ENCODE data around the gene COQ8B.

Gene COQ8B

DNA sequence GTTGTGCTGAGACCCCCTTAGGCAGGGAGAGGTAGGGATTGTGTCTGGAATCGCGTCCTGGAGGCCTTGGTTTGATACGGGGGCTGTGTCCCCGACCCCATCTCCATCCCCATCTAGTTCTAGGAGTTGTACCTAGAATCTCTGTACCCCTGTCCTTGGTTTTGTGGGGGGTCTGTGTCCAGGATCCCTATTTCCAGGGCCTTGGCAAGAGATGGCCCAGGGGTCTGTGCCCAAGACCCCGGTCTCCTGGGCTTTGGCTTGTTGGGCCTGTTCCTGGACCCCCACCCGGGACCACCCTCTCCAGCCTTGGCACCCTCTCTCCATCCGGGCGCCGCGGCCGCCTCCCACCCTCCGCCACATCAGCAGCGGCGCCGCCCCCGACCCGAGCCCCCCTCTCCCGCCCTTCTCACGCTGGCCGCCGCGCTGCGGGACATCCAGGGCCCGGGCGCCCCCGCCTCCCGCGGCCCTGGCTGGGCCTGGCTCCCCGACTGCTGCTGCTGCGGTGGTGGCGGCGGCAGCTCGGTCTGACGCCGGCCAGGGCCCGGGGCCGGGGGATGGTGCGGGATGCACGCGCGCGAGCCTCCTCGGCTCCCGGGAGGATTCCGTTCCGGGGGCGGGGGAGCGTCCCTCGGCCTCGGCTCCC is 26.5 kb downstream of the COQ8B start, which contains the start of gene NUMBL:
TSS of gene NUMBL (minus strand) at position 602 of the 643 bp plus-strand sequence. CDS start at position 434, 168 bp downstream.
- no peak for DNase-seq

GRCh38 chr19:40689339-40690049 is 27.2 kb downstream of the COQ8B start:
- no peak for DNase-seq

GRCh38 chr19:40688987-40689338 is 27.7 kb downstream of the COQ8B start:
- DNase-seq = no peak

DNA sequence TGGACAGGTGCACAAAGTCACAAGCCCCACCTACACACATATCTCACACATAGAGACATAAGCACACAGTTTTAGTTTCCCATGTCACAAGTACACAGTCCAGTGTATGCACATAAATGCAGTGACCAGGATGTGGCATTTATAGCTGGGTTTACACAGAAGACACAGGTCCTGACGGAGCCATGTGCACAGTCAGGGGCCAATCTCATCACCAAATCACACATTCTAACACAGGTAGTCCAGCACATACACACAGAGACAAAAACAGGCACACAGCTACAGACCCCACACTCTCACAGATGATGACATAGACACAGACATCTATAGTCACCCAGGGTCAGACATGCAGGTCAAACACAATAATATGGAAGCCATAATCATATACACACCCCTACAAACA is 28.4 kb downstream of the COQ8B start:
- DNase-seq = no peak

DNA sequence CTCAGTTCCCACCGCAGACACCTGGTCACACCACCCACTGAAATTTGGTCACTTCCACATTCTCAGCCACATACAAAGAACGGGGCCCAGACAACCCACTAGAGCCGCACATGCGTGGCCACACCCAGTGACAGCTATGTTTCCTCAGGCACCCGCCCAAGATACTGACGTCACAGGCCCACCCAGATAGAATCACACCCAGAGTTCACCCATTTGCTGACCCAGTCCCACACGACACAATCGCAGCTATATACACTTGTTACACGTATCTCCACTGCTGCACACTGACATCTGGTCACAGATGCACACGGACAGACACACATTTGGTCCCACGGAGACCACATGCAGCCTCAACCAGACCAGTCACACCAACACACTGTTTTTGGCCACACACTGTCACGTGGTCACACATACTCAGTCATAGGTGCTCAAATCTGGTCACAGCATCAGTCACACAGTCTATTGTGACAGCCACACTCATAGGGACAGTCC is 29.1 kb downstream of the COQ8B start:
- DNase-seq = no peak

DNA sequence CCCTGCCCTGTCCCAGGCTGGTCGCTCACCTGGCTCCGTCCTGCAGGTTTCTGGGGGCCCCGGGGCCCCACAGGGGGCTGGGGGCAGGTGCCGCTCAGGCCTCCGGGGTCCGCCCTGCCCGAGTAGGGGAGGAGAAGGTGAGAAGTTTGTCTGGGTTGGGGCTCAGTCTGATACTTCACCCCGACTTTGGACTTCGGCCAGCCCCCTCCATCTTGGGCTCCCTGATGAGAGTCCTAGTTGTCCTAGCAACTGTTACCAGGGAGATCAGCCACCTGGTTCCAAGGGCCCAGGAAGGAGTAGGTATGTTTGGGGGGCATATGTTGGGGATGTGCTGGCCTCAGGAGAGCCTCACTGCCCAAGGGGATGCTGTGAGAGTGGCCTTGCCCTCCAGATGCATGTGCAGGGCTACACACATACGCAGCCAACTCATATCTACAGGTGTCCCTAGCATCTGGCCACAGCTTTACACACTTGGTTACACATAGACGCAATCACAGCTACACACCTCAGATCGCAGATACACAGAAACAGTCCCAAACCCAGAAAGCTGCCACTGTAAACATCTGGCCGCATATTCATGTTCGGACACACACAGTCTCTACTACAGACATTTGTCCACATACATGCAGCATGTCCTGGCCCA is 29.7 kb downstream of the COQ8B start:
- DNase-seq = no peak

DNA sequence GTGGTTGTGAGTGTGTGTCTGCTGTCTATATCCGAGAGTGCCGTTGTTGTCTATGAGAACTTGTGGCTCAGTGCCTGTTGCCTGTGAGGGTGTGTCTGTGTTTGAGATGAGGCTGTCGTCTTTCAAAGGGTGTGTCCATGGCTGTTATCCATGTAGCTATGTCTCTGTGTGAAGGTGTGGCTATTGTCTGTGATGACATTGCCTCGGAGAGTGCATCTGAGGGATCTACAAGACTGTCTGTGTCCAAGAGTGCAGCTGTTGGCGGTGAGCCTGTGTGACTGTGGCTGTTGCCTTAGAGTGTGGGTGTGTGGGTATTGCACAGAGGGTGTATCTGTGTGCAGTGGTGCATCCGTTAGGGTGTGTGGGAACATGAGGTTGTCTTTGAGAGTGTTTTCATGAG is 31.1 kb downstream of the COQ8B start:
- no peak for DNase-seq

DNA sequence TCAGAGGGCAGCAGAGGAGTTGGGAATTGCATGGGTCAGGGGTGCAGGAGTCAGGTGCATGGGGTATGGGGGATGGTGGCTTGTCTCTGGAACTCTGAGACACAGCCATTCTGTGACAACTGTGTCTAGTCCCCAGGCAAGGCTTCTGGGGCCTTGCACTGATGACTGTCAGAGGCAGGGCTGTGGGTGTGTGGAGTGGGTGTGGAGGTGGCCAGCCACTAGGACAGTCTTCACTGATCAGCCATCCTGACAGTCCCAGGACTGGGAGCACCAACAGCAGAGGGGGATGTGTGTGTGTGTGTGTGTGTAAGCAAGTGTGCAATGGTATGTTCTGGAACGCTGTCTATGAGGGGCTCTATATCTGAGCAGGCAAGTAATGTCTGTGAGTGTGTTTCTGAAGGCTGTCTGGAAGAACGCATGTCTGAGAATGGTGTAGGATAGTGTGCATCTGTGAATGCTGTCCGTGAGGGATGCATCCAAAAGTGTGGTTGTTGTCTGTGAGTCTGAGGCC is 31.6 kb downstream of the COQ8B start:
- DNase-seq = no peak

GRCh38 chr19:40684280-40684679 is 32.4 kb downstream of the COQ8B start:
- no peak for DNase-seq

- DNase-seq = no peak
These were observed 33.2 kb downstream of the COQ8B start for GRCh38 chr19:40683437-40683836.

DNA sequence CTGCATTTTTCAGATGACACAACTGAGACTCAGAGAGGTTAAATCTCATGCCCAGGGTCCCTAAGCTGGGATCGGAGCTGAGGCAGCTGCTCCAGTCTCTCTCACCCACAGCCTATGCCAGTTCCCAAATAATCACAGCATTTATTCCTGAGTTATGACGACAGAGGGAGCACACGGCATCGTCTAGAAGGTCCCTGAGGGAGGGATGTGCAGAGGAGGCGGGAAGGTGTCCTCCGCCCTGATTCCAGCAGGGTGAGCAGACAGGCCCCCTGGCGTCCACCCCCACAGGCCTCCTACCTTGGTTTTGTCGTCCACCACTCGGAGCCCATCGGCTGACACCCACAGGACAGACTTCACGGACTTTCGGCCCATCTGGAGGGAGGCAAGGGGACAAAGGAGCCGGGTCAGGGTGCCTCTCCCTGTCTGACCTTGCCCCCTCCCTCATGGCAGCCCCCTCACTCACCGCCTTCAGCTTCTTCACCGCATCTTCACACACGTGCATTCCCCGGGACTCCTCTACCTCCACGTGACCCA is 34.2 kb downstream of the COQ8B start:
- no peak for DNase-seq

DNA sequence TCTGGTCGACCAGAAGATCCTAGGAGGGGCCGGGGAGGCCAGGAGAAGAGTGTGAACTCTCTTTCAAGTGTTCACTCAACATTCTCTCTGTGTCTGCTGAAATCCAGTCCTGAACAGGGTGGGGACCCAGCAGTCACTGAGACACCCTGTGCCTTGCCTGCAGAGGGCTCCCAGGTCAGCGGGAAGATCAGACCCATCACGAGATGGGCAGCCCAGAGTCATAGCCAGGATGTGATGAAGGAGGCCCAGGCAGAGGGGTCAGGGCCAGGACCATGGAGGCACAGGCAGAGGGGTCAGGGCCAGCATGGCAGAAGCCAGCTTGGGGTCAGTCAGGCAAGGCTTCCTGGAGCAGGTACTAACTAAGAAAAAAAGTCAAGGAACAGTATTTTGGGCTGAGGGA is 35.6 kb downstream of the COQ8B start:
- DNase-seq = no peak

DNA sequence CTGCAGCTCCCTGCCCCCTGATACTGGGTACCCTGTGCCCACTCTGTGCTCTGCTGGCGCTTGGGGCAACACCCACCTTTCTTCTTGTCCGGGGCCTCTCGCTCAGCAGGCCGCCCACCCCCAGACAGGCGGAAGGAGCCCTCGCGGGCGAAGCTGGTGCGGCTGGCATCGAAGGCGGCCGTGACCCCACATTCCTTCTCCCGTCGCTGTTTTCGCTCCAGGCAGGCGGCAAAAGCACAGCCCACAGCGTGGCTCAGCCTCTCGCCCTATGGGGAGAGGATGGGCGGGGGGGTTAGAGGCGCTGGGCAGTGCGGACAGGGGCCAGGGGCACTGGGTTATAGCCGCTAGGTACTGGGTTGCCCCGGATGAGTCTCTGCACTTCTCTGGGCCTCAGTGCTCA is 39.5 kb downstream of the COQ8B start:
- DNase-seq = no peak

DNA sequence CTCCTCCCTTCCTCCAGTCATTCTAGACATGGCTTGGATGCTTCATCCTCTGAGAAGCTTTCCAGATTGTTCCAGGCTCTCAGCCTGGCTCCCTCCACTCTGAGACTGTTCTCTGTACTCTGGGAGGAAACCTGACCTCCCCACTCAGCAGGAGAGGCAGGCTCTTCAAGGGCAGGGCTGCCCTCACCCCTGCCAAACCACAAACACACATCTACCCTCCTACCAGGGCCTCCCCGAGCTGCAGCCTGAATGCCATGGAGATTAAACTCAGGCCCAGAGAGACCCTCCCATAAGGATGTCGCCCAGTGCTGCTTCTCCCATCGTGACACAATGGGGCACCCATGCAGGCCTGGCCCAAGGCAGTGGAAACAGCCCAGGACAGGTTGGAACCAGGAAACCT is 42.4 kb downstream of the COQ8B start:
- DNase-seq = no peak

- no peak for DNase-seq
These were observed 43.3 kb downstream of the COQ8B start for GRCh38 chr19:40673397-40673796.

GRCh38 chr19:40672573-40673299 is 44.0 kb downstream of the COQ8B start:
- no peak for DNase-seq

DNA sequence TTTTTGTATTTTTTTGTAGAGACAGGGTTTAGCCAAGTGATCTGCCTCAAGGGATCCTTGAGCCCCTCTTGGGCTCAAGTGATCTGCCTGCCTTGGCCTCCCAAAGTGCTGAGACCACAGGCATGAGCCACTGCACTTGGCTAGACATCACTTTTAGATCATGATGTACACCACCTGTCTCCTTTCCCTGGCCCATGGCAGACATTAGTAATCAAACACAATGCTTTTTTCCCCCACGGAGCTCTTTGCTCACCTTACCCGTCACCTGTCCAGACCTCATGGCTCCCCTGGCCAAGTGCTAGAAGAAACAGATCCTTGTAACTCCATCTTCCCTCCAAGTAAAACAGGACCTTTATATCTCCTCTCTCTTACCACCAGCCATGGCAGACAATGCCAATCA is 44.6 kb downstream of the COQ8B start:
- DNase-seq = no peak

GRCh38 chr19:40671404-40671803 is 45.3 kb downstream of the COQ8B start:
- DNase-seq = no peak

DNA sequence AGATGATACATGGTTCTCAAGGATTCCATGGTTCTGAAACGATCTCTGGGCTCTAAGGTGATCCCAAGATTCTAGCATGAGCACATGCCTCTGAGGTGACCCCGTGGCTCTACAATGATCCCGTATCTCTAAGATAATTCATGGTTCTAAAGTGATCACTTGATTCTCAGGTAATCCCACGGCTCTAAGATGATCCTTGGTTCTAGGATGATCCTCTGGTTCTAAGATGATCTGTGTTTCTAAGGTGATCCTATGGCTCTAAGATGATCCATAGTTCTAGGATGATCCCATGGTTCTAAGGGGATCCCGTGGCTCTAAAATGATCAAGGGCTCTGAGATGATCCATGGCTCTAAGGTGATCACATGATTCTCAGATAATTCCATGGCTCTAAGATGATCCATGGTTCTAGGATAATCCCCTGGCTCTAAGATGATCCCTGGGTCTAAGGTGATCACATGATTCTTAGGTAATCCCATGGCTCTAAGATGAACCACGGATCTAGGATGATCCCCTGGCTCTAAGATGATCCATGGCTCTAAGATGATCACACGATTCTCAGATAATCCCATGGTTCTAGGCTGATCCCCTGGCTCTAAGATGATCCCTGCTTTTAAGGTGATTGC is 47.6 kb downstream of the COQ8B start:
- no peak for DNase-seq

GRCh38 chr19:40667602-40668001 is 49.1 kb downstream of the COQ8B start:
- DNase-seq = no peak

DNA sequence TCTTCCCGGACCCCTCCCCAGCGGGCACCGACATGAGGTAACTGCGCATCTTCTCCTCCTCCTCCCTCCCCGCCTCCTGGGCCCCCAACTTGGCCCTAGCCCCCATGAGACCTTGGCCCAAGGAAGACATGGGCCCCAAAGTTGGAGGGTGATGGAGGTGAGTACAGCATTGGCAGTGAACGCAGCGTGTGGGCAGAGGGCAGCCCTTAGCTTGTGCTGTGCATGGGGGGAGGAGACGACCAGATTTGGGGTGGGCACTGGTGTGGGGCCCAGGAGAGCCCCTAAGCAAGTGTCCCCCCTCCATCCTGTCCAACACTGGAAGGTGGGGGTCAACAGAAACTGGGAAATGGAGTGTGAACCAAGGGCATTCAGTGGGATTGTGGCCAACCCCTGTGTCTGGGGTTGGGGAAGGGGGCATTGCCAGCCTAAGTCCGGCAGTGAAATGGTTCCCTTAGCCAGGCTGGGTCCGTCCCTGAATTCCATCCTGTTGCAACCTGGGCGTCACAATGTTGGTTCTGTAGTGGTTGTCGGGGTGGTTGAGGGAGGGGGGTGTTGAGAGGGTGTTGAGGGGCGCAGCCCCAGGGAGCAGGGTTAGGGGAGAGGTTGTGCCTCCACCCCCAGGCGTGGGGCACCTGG is 49.8 kb downstream of the COQ8B start:
- no peak for DNase-seq
